ENCODE results near the gene SEMA4C.
A peak's percentile ranks its signal among the peaks of the same experiment; 100 is the strongest.

SEMA4C gene

DNA sequence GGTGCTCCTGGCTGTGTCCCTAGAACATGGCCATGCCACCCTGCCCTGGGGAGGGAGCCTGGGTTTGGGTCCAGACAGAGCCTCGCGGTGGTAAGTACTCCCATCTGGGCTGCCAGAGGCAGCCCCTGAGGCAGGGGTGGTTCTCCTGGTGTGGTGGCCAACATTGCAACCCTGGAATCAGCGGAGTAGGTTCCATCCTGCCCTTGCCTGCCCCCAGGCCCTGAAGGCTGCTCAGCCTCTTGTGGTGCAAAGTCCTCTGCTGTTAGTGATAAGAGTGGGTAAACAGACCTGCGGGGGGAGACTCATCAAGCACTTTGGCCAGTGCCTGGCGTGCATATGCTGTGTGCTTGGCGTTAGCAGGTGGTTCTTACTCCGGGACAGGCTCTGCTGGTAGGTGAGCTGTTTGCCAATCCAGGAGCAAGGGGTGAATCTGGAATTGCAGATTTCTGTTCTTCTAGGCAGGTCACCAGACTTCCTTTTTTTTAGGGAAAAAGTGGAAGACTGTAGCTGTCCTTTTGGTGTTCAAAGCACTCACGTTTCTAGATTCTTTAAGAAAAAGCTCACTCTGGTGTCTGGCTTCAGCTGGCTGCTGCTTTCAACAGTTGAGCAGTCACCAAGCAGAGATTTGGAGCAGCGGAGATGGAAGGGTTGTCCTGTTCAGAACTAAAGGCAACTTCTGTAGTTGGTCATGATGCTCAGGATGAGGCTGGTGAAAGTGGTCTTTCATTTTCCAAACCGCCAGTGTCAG, 50.6 kb downstream of the SEMA4C start:
- peak; percentile 14 to 55 for DNase-seq

GRCh38 chr2:96817882-96818281, 52.0 kb downstream of the SEMA4C start:
- DNase-seq = no peak

GRCh38 chr2:96816836-96817702, 52.8 kb downstream of the SEMA4C start:
- peak in 1 of 2 experiments; percentile 19 for DNase-seq

GRCh38 chr2:96816127-96816835, 53.6 kb downstream of the SEMA4C start, which contains the start of gene CNNM3:
Gene CNNM3 (plus strand): TSS chr2:96816268. CDS start chr2:96816278, 10 bp downstream.
- peak; percentile 92 to 95 for DNase-seq

GRCh38 chr2:96815326-96816126, 54.4 kb downstream of the SEMA4C start:
- peak; percentile 8 to 13 for DNase-seq

DNA sequence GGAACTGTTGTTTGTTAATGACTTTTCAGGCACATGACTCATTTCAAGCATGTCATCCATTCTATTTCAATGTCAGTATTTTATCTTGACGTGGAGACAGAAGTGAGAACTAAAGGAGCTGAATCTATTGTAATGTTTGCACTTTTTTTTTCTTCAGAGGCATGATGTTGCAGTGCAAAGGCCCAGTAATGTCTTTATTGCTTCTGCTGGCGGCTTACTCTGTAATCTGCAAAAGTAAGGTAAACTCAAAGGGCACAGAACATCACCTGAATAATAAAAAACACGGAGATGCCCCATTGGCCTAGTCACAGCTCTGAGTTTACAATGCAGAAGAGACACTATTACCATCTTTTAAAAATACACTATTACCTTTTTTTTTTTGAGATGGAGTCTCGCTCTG, 56.2 kb downstream of the SEMA4C start:
- no peak for DNase-seq

GRCh38 chr2:96811917-96812316, 58.0 kb downstream of the SEMA4C start:
- no peak for DNase-seq

GRCh38 chr2:96810783-96811192, 59.1 kb downstream of the SEMA4C start:
- no peak for DNase-seq

DNA sequence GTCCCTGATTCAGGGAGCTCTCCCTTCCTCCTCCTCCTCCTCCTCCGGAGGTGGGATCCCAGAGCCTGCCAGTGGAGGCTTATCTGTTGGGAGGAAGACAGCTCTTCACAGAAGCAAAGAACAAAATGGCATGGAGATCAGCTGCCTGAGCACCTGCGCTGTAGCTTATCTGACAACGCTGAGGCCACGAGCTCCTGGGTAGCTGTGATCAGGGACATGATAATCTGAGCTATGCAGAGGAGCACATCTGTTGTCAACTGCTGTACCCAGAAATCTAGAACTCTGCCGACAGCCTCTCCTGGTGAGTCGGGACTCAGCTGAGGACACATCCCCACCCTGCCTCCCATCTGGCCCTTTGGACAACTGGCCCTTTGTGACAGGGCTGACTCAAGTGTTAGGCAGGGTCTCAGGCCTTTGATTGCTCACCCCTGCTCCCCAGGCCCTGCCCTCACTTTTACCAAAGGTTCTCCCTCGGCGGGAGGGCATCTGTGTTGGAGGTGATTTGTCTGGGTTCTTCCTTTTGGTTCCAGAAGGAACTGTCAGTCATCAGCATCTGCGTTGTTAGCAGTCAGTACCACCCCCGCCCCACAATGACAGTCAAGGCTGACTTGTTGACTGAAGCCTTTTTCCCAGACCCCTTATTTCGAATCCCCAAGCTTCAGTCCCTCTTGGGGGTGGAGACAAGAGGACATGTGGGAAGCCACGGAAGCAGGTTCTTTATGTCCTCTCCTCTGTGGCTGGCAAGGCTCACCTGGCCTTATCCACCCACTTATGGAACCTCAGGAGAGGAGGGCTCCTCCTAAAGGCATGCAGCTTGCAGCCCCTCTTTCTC, 59.7 kb downstream of the SEMA4C start:
- no peak for DNase-seq
